Stomach (tissue), 9 donors: ENCODE data around the gene GLTPD2. TPM values are rescaled to one million over a fixed set of nuclear protein-coding genes. Genes with fewer than 3 reads are reported as not detected.

Experiments
- DNase-seq, 2 donors: peaks; one replicate each; pipeline versions ENCODE4 v3.0.0 to v3.0.0-alpha.2; 2013 to 2019
- H3K27ac ChIP-seq, 5 donors: fragments of 200-600 bp in 4 of 5; sonication (generic) in 4 of 5; one replicate each; pipeline ENCODE4 v1.5.1; 2013 to 2019; ENCODE audit warnings: mild to moderate bottlenecking in 1 of 5, moderate library complexity in 1 of 5
- H3K27me3 ChIP-seq, 3 donors: fragments of 200-600 bp; sonication (generic); one replicate each; pipeline ENCODE4 v1.5.1; 2017 to 2019; ENCODE audit warnings: mixed run types in 1 of 3
- H3K36me3 ChIP-seq, 4 donors: fragments of 200-600 bp; sonication (generic); 1 replicate in 3 of 4; 2 replicates in 1 of 4; pipeline ENCODE4 v1.5.1; 2016 to 2019
- H3K4me1 ChIP-seq, 4 donors: fragments of 200-600 bp; sonication (generic); one replicate each; pipeline ENCODE4 v1.5.1; 2016 to 2019
- H3K4me3 ChIP-seq, 4 donors: fragments of 200-600 bp; sonication (generic) in 3 of 4; one replicate each; pipeline ENCODE4 v1.5.1; 2016 to 2019; ENCODE audit warnings: mild to moderate bottlenecking in 1 of 4
- H3K9me3 ChIP-seq, 4 donors: fragments of 200-600 bp; sonication (generic); one replicate each; pipeline ENCODE4 v1.5.1; 2016 to 2019
- EP300 ChIP-seq: sonication (generic); formaldehyde crosslinking; IDR thresholded peaks from one replicate; pipeline ENCODE4 v1.6.1; 2017; ENCODE audit warnings: antibody characterized with exemption
- POLR2A ChIP-seq, 4 donors: fragments of 450-650 bp; IDR thresholded peaks; one replicate each; pipeline ENCODE4 v1.6.1; 2016; ENCODE audit warnings: antibody characterized with exemption in 4 of 4, control low read depth in 2 of 4, mild to moderate bottlenecking in 1 of 4, moderate library complexity in 1 of 4
- POLR2AphosphoS5 ChIP-seq, 3 donors: sonication (generic); formaldehyde crosslinking; IDR thresholded peaks; one replicate each; pipeline ENCODE4 v1.6.1; 2016; ENCODE audit warnings: antibody characterized with exemption in 3 of 3
- WGBS, 5 donors: extraction: QIAGEN DNeasy Blood & Tissue Kit in 3 of 5; methylation state at CpG; one replicate each; pipeline versions ENCODE4 v1.1.5 to v1.1.7; 2013 to 2018; 5-methylcytosine and 5-hydroxymethylcytosine counted together
- intact Hi-C: fragments of 100-400 bp; cut with DNase I; formaldehyde crosslinking; loops from one replicate; pipeline ENCODE4 v1.15.1; 2023; ENCODE audit warnings: low total_unique reads
- polyA plus RNA-seq, 3 donors: library from polyadenylated mRNA; stranded (reverse); fragments of 200-250 nt; gene quantifications; one replicate each; pipeline ENCODE4 v1.2.3, GENCODE V29; 2013
- total RNA-seq, 5 donors: library from RNA; depleted of rRNA; stranded (reverse); fragments of >200 nt; gene quantifications; one replicate each; pipeline versions ENCODE4 v1.1.0 to v1.2.3, GENCODE V29; 2014 to 2016
- TF ChIP-seq, protein P1 (sequence below), 7 experiments: fragments of 450-650 bp in 4 of 7; fragments of 200-600 bp in 3 of 7; sonication (generic) in 3 of 7; IDR thresholded peaks; one replicate each; pipeline ENCODE4 v1.5.1; 2016 to 2019; ENCODE audit warnings: antibody characterized with exemption in 7 of 7, control low read depth in 2 of 7, mild to moderate bottlenecking in 1 of 7
- donor health status: healthy with polysubstance abuse.
- donor health status: Bipolar disorder and iron deficiency.
- donor health status: healthy.

The GLTPD2 gene
- total and polyA plus RNA-seq, 8 donors = 0.15 TPM; not detected in 7

DNA sequence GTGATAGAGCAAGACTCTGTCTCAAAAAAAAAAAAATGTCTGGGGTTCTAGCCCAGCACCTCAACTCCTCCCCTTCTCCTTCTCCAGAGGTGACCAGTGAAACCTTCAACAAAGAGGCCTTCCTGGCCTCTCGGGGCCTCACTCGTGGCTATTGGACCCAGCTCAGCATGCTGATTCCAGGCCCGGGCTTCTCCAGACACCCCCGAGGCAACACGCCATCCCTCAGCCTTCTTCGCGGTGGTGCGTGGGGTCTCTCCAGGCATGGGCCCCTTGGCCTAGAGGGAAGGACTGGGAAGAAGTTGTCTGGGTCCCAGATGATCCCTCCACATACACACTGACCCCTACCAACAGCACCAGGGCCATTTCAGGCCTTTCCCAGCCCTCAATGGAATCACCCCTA is 45.5 kb upstream of the GLTPD2 start:
- intact Hi-C loops = no loop called here
- no peak for DNase-seq
- no peak overlapping the region for H3K27ac ChIP-seq
- peaks cover 19 to 36% (median 25%) of the 10 kb centered on the region in 4 donors for H3K4me1 ChIP-seq
- no peaks in the 10 kb centered on the region for H3K36me3 ChIP-seq
- 93 to 94% (median 94%) methylated on average over 7 to 8 of the region's 8 CpGs for WGBS, 5 donors
- H3K4me3 ChIP-seq = no peak overlapping the region
- no peaks in the 10 kb centered on the region for H3K9me3 ChIP-seq
- TF ChIP-seq EP300 (no peak), POLR2A (IDR thresholded peaks at IDR 0.05) (no peak), POLR2AphosphoS5 (IDR thresholded peaks at IDR 0.05) (no peak)
- TF ChIP-seq, protein P1, sequence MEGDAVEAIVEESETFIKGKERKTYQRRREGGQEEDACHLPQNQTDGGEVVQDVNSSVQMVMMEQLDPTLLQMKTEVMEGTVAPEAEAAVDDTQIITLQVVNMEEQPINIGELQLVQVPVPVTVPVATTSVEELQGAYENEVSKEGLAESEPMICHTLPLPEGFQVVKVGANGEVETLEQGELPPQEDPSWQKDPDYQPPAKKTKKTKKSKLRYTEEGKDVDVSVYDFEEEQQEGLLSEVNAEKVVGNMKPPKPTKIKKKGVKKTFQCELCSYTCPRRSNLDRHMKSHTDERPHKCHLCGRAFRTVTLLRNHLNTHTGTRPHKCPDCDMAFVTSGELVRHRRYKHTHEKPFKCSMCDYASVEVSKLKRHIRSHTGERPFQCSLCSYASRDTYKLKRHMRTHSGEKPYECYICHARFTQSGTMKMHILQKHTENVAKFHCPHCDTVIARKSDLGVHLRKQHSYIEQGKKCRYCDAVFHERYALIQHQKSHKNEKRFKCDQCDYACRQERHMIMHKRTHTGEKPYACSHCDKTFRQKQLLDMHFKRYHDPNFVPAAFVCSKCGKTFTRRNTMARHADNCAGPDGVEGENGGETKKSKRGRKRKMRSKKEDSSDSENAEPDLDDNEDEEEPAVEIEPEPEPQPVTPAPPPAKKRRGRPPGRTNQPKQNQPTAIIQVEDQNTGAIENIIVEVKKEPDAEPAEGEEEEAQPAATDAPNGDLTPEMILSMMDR (IDR thresholded peaks at IDR 0.05) = no peak
- peaks cover 0 to 48% (median 0%) of the 10 kb centered on the region in 3 donors for H3K27me3 ChIP-seq

DNA sequence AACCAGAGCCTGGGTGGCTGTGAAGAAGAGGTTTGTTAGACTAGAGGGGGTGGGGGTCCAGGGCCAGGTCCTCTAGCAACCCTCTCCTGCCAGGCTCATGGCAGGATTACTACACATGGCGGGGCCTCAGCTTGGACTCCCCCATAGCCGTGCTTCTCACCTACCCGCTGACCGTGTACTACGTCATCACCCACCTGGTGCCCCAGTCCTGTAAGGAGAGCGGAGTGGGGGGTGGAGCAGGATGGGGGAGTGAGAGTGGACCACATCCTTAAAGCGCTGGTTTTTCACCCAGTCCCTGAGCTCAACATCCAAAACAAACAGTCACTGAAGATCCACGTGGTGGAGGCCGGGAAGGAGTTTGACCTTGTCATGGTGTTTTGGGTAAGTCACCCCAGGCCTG is 44.9 kb upstream of the GLTPD2 start:
- DNase-seq = no peak
- peaks cover 0 to 55% (median 0%) of the 10 kb centered on the region in 3 donors for H3K27me3 ChIP-seq
- peaks cover 12 to 34% (median 18%) of the 10 kb centered on the region in 4 donors for H3K4me1 ChIP-seq
- no peak overlapping the region for H3K27ac ChIP-seq
- intact Hi-C loops = no loop called here
- no peak overlapping the region for H3K4me3 ChIP-seq
- H3K9me3 ChIP-seq = no peaks in the 10 kb centered on the region
- TF ChIP-seq POLR2A (IDR thresholded peaks at IDR 0.05) (no peak), EP300 (no peak), POLR2AphosphoS5 (IDR thresholded peaks at IDR 0.05) (no peak)
- TF ChIP-seq, protein P1 (IDR thresholded peaks at IDR 0.05) = no peak
- H3K36me3 ChIP-seq = no peaks in the 10 kb centered on the region
- WGBS, 5 donors = 84 to 92% (median 88%) methylated on average over 9 of the region's 9 CpGs

DNA sequence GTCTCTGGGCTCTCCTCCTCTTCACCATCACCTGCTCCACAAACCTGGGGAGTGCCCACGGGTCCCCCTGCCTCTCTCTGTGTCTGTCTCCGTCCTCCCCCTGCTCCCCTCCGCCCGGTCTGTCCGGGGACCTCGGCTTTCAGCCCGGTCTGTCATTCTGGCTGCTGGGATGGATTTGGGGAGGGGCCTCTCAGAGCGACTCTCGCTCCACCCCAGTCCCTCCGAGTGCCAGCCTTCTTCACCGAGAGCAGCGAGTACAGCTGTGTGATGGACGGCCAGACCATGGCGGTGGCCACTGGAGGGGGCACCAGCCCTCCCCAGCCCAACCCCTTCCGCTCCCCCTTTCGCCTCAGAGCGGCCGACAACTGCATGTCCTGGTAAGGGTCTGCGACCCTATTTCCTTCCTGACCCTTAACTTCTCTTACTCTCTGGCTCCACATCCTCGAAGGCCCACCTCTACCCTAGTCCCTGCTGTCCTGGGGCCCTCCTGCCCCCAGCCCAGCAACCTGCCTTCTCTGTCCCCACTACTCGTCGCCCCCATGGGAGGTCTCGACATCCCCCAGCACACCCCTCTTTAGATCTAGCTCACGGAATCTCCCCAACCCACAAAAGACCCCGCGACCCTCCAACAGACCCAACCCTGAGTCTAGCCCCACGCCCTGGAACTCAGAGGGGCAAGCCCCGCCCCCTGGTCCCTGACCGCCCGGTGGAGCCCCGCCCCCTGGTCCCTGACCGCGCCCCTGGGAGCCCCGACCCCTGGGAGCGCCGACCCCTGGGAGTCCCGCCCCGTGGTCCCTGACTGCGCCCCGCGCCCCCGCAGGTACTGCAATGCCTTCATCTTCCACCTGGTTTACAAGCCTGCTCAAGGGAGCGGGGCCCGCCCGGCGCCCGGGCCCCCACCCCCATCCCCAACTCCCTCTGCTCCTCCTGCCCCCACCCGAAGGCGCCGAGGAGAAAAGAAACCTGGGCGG is 43.5 kb upstream of the GLTPD2 start:
- peaks cover 0 to 61% (median 0%) of the 10 kb centered on the region in 3 donors for H3K27me3 ChIP-seq
- 12 to 21% (median 13%) methylated on average over 33 to 51 of the region's 51 CpGs for WGBS, 5 donors

DNA sequence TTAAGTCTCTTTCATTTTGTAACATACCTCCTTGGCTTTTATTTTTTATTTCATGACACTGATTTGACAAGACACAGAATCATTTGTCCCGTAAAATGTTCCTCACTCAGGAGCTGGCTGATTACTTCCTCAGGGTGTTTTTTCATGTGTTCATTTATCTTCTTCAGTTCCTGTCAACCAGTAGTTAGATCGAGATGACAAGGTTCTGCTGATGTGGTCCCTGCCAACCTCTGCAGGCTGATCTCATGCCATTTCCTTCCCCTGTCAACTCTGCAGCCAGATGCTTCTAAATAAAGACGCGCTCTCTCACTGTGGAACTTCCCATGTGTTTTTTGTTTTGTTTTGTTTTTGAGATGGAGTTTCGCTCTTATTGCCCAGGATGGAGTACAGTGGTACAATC is 40.9 kb upstream of the GLTPD2 start:
- no peaks in the 10 kb centered on the region for H3K9me3 ChIP-seq
- 37 to 64% (median 51%) methylated on average over 5 of the region's 5 CpGs for WGBS, 5 donors
- H3K27ac ChIP-seq = peak overlapping the region in 2 of 5 donors; percentile 26 to 44
- intact Hi-C loops = no loop called here
- DNase-seq = peak in 1 of 2 donors; percentile 56
- H3K4me1 ChIP-seq = peaks cover 10 to 20% (median 11%) of the 10 kb centered on the region in 4 donors
- TF ChIP-seq EP300 (no peak), POLR2AphosphoS5 (IDR thresholded peaks at IDR 0.05) (no peak), POLR2A (IDR thresholded peaks at IDR 0.05) (no peak)
- TF ChIP-seq, protein P1 (IDR thresholded peaks at IDR 0.05) = no peak
- no peak overlapping the region for H3K4me3 ChIP-seq
- peaks cover 0 to 72% (median 0%) of the 10 kb centered on the region in 3 donors for H3K27me3 ChIP-seq
- H3K36me3 ChIP-seq = no peaks in the 10 kb centered on the region

More for the DNA sequence above, 43.5 kb upstream of the GLTPD2 start:
- peaks cover 10 to 26% (median 12%) of the 10 kb centered on the region in 4 donors for H3K4me1 ChIP-seq
- H3K36me3 ChIP-seq = no peaks in the 10 kb centered on the region
- peak overlapping the region in 1 of 4 donors; percentile 16 for H3K4me3 ChIP-seq
- DNase-seq = no peak
- TF ChIP-seq POLR2A (IDR thresholded peaks at IDR 0.05) (no peak), POLR2AphosphoS5 (IDR thresholded peaks at IDR 0.05) (no peak), EP300 (no peak)
- TF ChIP-seq, protein P1 (IDR thresholded peaks at IDR 0.05) = no peak
- H3K9me3 ChIP-seq = no peaks in the 10 kb centered on the region
- intact Hi-C loops = no loop called here
- no peak overlapping the region for H3K27ac ChIP-seq
